Measurements from ENCODE around the gene AFAP1.

Gene AFAP1

GRCh38 chr4:7747062-7747385 lies 192.6 kb downstream of the AFAP1 start:
- no peak for DNase-seq
- Histone ChIP-seq H3K4me3 (ENCODE audit: low read depth, low read length) (no peak overlapping the region), H3K27ac (no peak overlapping the region), H3K36me3 (replicated peaks) (no peaks in the 10 kb centered on the region), H3K27me3 (replicated peaks) (no peaks in the 10 kb centered on the region)
- no peak for TF ChIP-seq CTCF (IDR thresholded peaks at IDR 0.05; ENCODE audit: low read depth, low read length, missing control alignments)
- in situ Hi-C loops (cut with HindIII; ENCODE audit: low pct_ligation_motif_present, low sequenced_read_pairs): no loop called here

- in situ Hi-C loops (cut with HindIII; ENCODE audit: low pct_ligation_motif_present, low sequenced_read_pairs): no loop called here
- no peaks in the 10 kb centered on the region for H3K36me3 ChIP-seq (replicated peaks)
- DNase-seq: no peak
- no peaks in the 10 kb centered on the region for H3K27me3 ChIP-seq (replicated peaks)
- no peak for TF ChIP-seq CTCF (IDR thresholded peaks at IDR 0.05; ENCODE audit: low read depth, low read length, missing control alignments)
- no peak overlapping the region for H3K4me3 ChIP-seq (ENCODE audit: low read depth, low read length)
- no peak overlapping the region for H3K27ac ChIP-seq
These were observed 193.2 kb downstream of the AFAP1 start for GRCh38 chr4:7746351-7747061.

- Histone ChIP-seq H3K27ac (no peak overlapping the region), H3K27me3 (replicated peaks) (no peaks in the 10 kb centered on the region), H3K4me3 (ENCODE audit: low read depth, low read length) (no peak overlapping the region), H3K36me3 (replicated peaks) (no peaks in the 10 kb centered on the region)
- in situ Hi-C loops (cut with HindIII; ENCODE audit: low pct_ligation_motif_present, low sequenced_read_pairs): no loop called here
- TF ChIP-seq CTCF (IDR thresholded peaks at IDR 0.05; ENCODE audit: low read depth, low read length, missing control alignments): no peak
- no peak for DNase-seq
These were observed 194.3 kb downstream of the AFAP1 start for GRCh38 chr4:7745301-7745885.

GRCh38 chr4:7744142-7744804 lies 195.4 kb downstream of the AFAP1 start:
- no peak for DNase-seq
- H3K36me3 ChIP-seq (replicated peaks): no peaks in the 10 kb centered on the region
- H3K27me3 ChIP-seq (replicated peaks): no peaks in the 10 kb centered on the region
- no peak for TF ChIP-seq CTCF (IDR thresholded peaks at IDR 0.05; ENCODE audit: low read depth, low read length, missing control alignments)
- in situ Hi-C loops (cut with HindIII; ENCODE audit: low pct_ligation_motif_present, low sequenced_read_pairs): no loop called here
- H3K4me3 ChIP-seq (ENCODE audit: low read depth, low read length): no peak overlapping the region
- H3K27ac ChIP-seq: no peak overlapping the region

- TF ChIP-seq CTCF (IDR thresholded peaks at IDR 0.05; ENCODE audit: low read depth, low read length, missing control alignments): no peak
- in situ Hi-C loops (cut with HindIII; ENCODE audit: low pct_ligation_motif_present, low sequenced_read_pairs): no loop called here
- H3K4me3 ChIP-seq (ENCODE audit: low read depth, low read length): no peak overlapping the region
- H3K27me3 ChIP-seq (replicated peaks): no peaks in the 10 kb centered on the region
- no peaks in the 10 kb centered on the region for H3K36me3 ChIP-seq (replicated peaks)
- no peak overlapping the region for H3K27ac ChIP-seq
- no peak for DNase-seq
These were observed 196.8 kb downstream of the AFAP1 start for GRCh38 chr4:7742807-7743280.

All from brain microvascular endothelial cell (primary cell).